ENCODE results near the gene SNORC.
A peak's percentile ranks its signal among the peaks of the same experiment; 100 is the strongest.
"Not testable (repeated sequence)": the region's sequence is repeated elsewhere in the genome, so short reads cannot be mapped to it uniquely, and the experiment has no call there.

SNORC gene

GRCh38 chr2:232842689-232843088 is 27.4 kb upstream of the SNORC start:
- peaks cover 77 to 98% (median 92%) of the 10 kb centered on the region in 11 experiments for H3K36me3 ChIP-seq
- H3K9me3 ChIP-seq (replicated peaks in 1 of 11) = no peaks in the 10 kb centered on the region
- no peak for TF ChIP-seq Cebpa-rat (IDR thresholded peaks at IDR 0.05)
- H3K4me3 ChIP-seq = no peak overlapping the region
- H3K4me2 ChIP-seq = no peak overlapping the region; a peak in 1 of 22 replicates
- no peaks in the 10 kb centered on the region for H3K27me3 ChIP-seq
- peaks cover 11 to 40% (median 26%) of the 10 kb centered on the region in 10 experiments for H3K4me1 ChIP-seq
- H4K20me1 ChIP-seq = peaks cover 0 to 51% (median 10%) of the 10 kb centered on the region in 11 experiments; a peak in 7 of 22 replicates
- H3K9ac ChIP-seq = no peak overlapping the region
- no peak overlapping the region for H3K27ac ChIP-seq

GRCh38 chr2:232843834-232844233 is 26.2 kb upstream of the SNORC start:
- Histone ChIP-seq H3K27me3 (no peaks in the 10 kb centered on the region), H3K27ac (no peak overlapping the region), H3K36me3 (peaks cover 89 to 100% (median 98%) of the 10 kb centered on the region in 11 experiments), H3K9ac (no peak overlapping the region), H3K9me3 (replicated peaks in 1 of 11) (no peaks in the 10 kb centered on the region), H4K20me1 (peaks cover 0 to 40% (median 3%) of the 10 kb centered on the region in 11 experiments; a peak in 5 of 22 replicates), H3K4me2 (no peak overlapping the region), H3K4me3 (no peak overlapping the region), H3K4me1 (peaks cover 0 to 28% (median 15%) of the 10 kb centered on the region in 10 experiments; a peak in 18 of 20 replicates)
- no peak for TF ChIP-seq Cebpa-rat (IDR thresholded peaks at IDR 0.05)

GRCh38 chr2:232846055-232846454 is 24.0 kb upstream of the SNORC start:
- Histone ChIP-seq H3K4me1 (peaks cover 0 to 9% (median 0%) of the 10 kb centered on the region in 10 experiments; a peak in 1 of 20 replicates), H3K36me3 (peaks cover 97 to 100% (median 99%) of the 10 kb centered on the region in 11 experiments), H3K9me3 (replicated peaks in 1 of 11) (no peaks in the 10 kb centered on the region), H3K27me3 (no peaks in the 10 kb centered on the region), H3K27ac (no peak overlapping the region), H3K4me3 (no peak overlapping the region), H4K20me1 (peaks cover 0 to 20% (median 0%) of the 10 kb centered on the region in 11 experiments; a peak in 3 of 22 replicates), H3K4me2 (no peak overlapping the region), H3K9ac (no peak overlapping the region)
- no peak for TF ChIP-seq Cebpa-rat (IDR thresholded peaks at IDR 0.05)

GRCh38 chr2:232850039-232850438 is 20.0 kb upstream of the SNORC start:
- peaks cover 0 to 6% (median 0%) of the 10 kb centered on the region in 11 experiments; a peak in 1 of 22 replicates for H4K20me1 ChIP-seq

GRCh38 chr2:232852081-232852480 is 18.0 kb upstream of the SNORC start:
- not testable (repeated sequence) for H4K20me1 ChIP-seq; H3K9me3 ChIP-seq (replicated peaks in 1 of 11); H3K9ac ChIP-seq; H3K27ac ChIP-seq; H3K4me3 ChIP-seq; H3K4me2 ChIP-seq; H3K27me3 ChIP-seq
- Histone ChIP-seq H3K36me3 (peaks cover 84 to 100% (median 97%) of the 10 kb centered on the region in 11 experiments), H3K4me1 (peaks cover 0 to 13% (median 0%) of the 10 kb centered on the region in 10 experiments; a peak in 3 of 20 replicates)

More at GRCh38 chr2:232850039-232850438, 20.0 kb upstream of the SNORC start:
- H3K9ac ChIP-seq = peak overlapping the region in 1 of 11 experiments; percentile 14; a peak in 1 of 22 replicates
- H3K4me1 ChIP-seq = peaks cover 0 to 13% (median 0%) of the 10 kb centered on the region in 10 experiments; a peak in 3 of 20 replicates
- H3K27me3 ChIP-seq = no peaks in the 10 kb centered on the region
- no peak overlapping the region for H3K4me2 ChIP-seq
- H3K4me3 ChIP-seq = no peak overlapping the region
- H3K36me3 ChIP-seq = peaks cover 84 to 100% (median 97%) of the 10 kb centered on the region in 11 experiments
- no peak for TF ChIP-seq Cebpa-rat (IDR thresholded peaks at IDR 0.05)
- H3K9me3 ChIP-seq (replicated peaks in 1 of 11) = no peaks in the 10 kb centered on the region
- no peak overlapping the region for H3K27ac ChIP-seq

- no peak for TF ChIP-seq Cebpa-rat (IDR thresholded peaks at IDR 0.05)
- no peak overlapping the region for H3K9ac ChIP-seq
- H3K36me3 ChIP-seq = peaks cover 84 to 100% (median 97%) of the 10 kb centered on the region in 11 experiments
- no peak overlapping the region for H3K4me3 ChIP-seq
- no peak overlapping the region for H3K4me2 ChIP-seq
- peaks cover 0 to 6% (median 0%) of the 10 kb centered on the region in 11 experiments; a peak in 1 of 22 replicates for H4K20me1 ChIP-seq
- H3K27ac ChIP-seq = no peak overlapping the region
- H3K4me1 ChIP-seq = peaks cover 0 to 13% (median 0%) of the 10 kb centered on the region in 10 experiments; a peak in 3 of 20 replicates
- no peaks in the 10 kb centered on the region for H3K9me3 ChIP-seq (replicated peaks in 1 of 11)
- H3K27me3 ChIP-seq = no peaks in the 10 kb centered on the region
Measured at GRCh38 chr2:232852676-232853075, 17.4 kb upstream of the SNORC start.

- Histone ChIP-seq H3K27ac (no peak overlapping the region; a peak in 1 of 22 replicates), H3K4me2 (peak overlapping the region in 1 of 11 experiments; percentile 13; a peak in 1 of 22 replicates)
Measured at GRCh38 chr2:232854082-232854481, 16.0 kb upstream of the SNORC start.

GRCh38 chr2:232857158-232857563 is 12.9 kb upstream of the SNORC start:
- H3K4me3 ChIP-seq = no peak overlapping the region
- peaks cover 63 to 92% (median 85%) of the 10 kb centered on the region in 11 experiments for H3K36me3 ChIP-seq
- TF ChIP-seq Cebpa-rat (IDR thresholded peaks at IDR 0.05) = no peak
- peaks cover 0 to 13% (median 0%) of the 10 kb centered on the region in 10 experiments; a peak in 3 of 20 replicates for H3K4me1 ChIP-seq
- H3K27ac ChIP-seq = no peak overlapping the region
- H3K9ac ChIP-seq = no peak overlapping the region
- peaks cover 0 to 6% (median 0%) of the 10 kb centered on the region in 11 experiments; a peak in 2 of 22 replicates for H4K20me1 ChIP-seq
- H3K9me3 ChIP-seq (replicated peaks in 1 of 11) = no peaks in the 10 kb centered on the region
- no peaks in the 10 kb centered on the region for H3K27me3 ChIP-seq
- no peak overlapping the region for H3K4me2 ChIP-seq

More at GRCh38 chr2:232854082-232854481, 16.0 kb upstream of the SNORC start:
- Histone ChIP-seq H3K9me3 (replicated peaks in 1 of 11) (no peaks in the 10 kb centered on the region), H3K4me3 (no peak overlapping the region), H3K4me1 (peaks cover 0 to 13% (median 0%) of the 10 kb centered on the region in 10 experiments; a peak in 3 of 20 replicates), H4K20me1 (peaks cover 0 to 6% (median 0%) of the 10 kb centered on the region in 11 experiments; a peak in 1 of 22 replicates), H3K9ac (peak overlapping the region in 1 of 11 experiments; percentile 32; a peak in 1 of 22 replicates), H3K36me3 (peaks cover 84 to 100% (median 96%) of the 10 kb centered on the region in 11 experiments), H3K27me3 (no peaks in the 10 kb centered on the region)
- TF ChIP-seq Cebpa-rat (IDR thresholded peaks at IDR 0.05) = no peak

GRCh38 chr2:232859385-232859916 is 10.6 kb upstream of the SNORC start:
- Histone ChIP-seq H3K4me3 (no peak overlapping the region), H3K27ac (no peak overlapping the region), H3K4me2 (no peak overlapping the region), H3K4me1 (no peaks in the 10 kb centered on the region), H4K20me1 (no peaks in the 10 kb centered on the region; a peak in 1 of 22 replicates), H3K27me3 (no peaks in the 10 kb centered on the region), H3K9me3 (replicated peaks in 1 of 11) (no peaks in the 10 kb centered on the region), H3K36me3 (peaks cover 53 to 72% (median 65%) of the 10 kb centered on the region in 11 experiments), H3K9ac (no peak overlapping the region)
- TF ChIP-seq Cebpa-rat (IDR thresholded peaks at IDR 0.05) = no peak
